Measurements from ENCODE around the gene LRFN3. TPM values are rescaled to one million over a fixed set of nuclear protein-coding genes. Genes with fewer than 3 reads are reported as not detected.

The LRFN3 gene
- total RNA-seq, 2 donors from 2014 or later, result 10.0 to 17.4 TPM

GRCh38 chr19:35940078-35940775 lies 4.1 kb downstream of the LRFN3 start:
- Histone ChIP-seq H3K27me3 (no peaks in the 10 kb centered on the region), H3K4me3 (no peak overlapping the region), H3K36me3 (no peaks in the 10 kb centered on the region), H3K9me3 (no peaks in the 10 kb centered on the region), H3K27ac (no peak overlapping the region), H3K4me1 (peaks cover 5% of the 10 kb centered on the region), H3K9ac (ENCODE audit: low read depth in 2 of 2, low read length in 2 of 2) (no peak overlapping the region)
- intact Hi-C loops (cut with DNase I), result no loop called here
- DNase-seq, result no peak
- no peak for TF ChIP-seq CTCF (IDR thresholded peaks at IDR 0.05)

GRCh38 chr19:35940839-35941238 lies 4.7 kb downstream of the LRFN3 start:
- DNase-seq, result no peak
- Histone ChIP-seq H3K27ac (no peak overlapping the region), H3K27me3 (no peaks in the 10 kb centered on the region), H3K36me3 (no peaks in the 10 kb centered on the region), H3K9me3 (no peaks in the 10 kb centered on the region), H3K9ac (ENCODE audit: low read depth in 2 of 2, low read length in 2 of 2) (no peak overlapping the region), H3K4me1 (peaks cover 5% of the 10 kb centered on the region), H3K4me3 (no peak overlapping the region)
- intact Hi-C loops (cut with DNase I), result no loop called here
- TF ChIP-seq CTCF (IDR thresholded peaks at IDR 0.05), result no peak

- TF ChIP-seq CTCF (IDR thresholded peaks at IDR 0.05), result no peak
- Histone ChIP-seq H3K4me3 (no peak overlapping the region), H3K27ac (no peak overlapping the region), H3K36me3 (no peaks in the 10 kb centered on the region), H3K9ac (ENCODE audit: low read depth in 2 of 2, low read length in 2 of 2) (no peak overlapping the region), H3K4me1 (no peaks in the 10 kb centered on the region), H3K9me3 (no peaks in the 10 kb centered on the region), H3K27me3 (no peaks in the 10 kb centered on the region)
- intact Hi-C loops (cut with DNase I), result no loop called here
- DNase-seq, result no peak
Observed at GRCh38 chr19:35942235-35942634, 6.1 kb downstream of the LRFN3 start.

GRCh38 chr19:35943321-35944301 lies 7.4 kb downstream of the LRFN3 start:
- no peaks in the 10 kb centered on the region for H3K36me3 ChIP-seq
- H3K9ac ChIP-seq (ENCODE audit: low read depth in 2 of 2, low read length in 2 of 2), result no peak overlapping the region
- TF ChIP-seq CTCF (IDR thresholded peaks at IDR 0.05), result no peak
- H3K4me1 ChIP-seq, result no peaks in the 10 kb centered on the region
- no peak for DNase-seq
- H3K27ac ChIP-seq, result no peak overlapping the region
- intact Hi-C loops (cut with DNase I), result no loop called here
- H3K9me3 ChIP-seq, result no peaks in the 10 kb centered on the region
- H3K4me3 ChIP-seq, result no peak overlapping the region
- H3K27me3 ChIP-seq, result no peaks in the 10 kb centered on the region

GRCh38 chr19:35944556-35944955 lies 8.4 kb downstream of the LRFN3 start:
- no peak for TF ChIP-seq CTCF (IDR thresholded peaks at IDR 0.05)
- Histone ChIP-seq H3K36me3 (no peaks in the 10 kb centered on the region), H3K4me1 (no peaks in the 10 kb centered on the region), H3K4me3 (no peak overlapping the region), H3K27ac (no peak overlapping the region), H3K9ac (ENCODE audit: low read depth in 2 of 2, low read length in 2 of 2) (no peak overlapping the region), H3K9me3 (no peaks in the 10 kb centered on the region), H3K27me3 (no peaks in the 10 kb centered on the region)
- intact Hi-C loops (cut with DNase I), result no loop called here
- no peak for DNase-seq
